Cardiac muscle cell (in vitro differentiated cells and primary cell): ENCODE measurements around the gene MTHFR. TPM values are rescaled to one million over a fixed set of nuclear protein-coding genes. Genes with fewer than 3 reads are reported as not detected.

Source experiments
- DNase-seq, 2 donors: peaks; one replicate each; pipeline versions ENCODE4 v3.0.0 to v3.0.0-alpha.2; 2010 to 2017; ENCODE audit warnings: low read depth in 1 of 2, low spot score in 1 of 2
- H3K27ac ChIP-seq: fragments of 200-600 bp; sonication (generic); 2 replicates; pipeline ENCODE4 v1.5.1; 2016
- H3K27me3 ChIP-seq: fragments of 200-600 bp; sonication (generic); 2 replicates; pipeline ENCODE4 v1.6.0; 2016; ENCODE audit warnings: control low read depth
- H3K36me3 ChIP-seq: fragments of 200-600 bp; sonication (generic); 2 replicates; pipeline ENCODE4 v1.5.1; 2016; ENCODE audit warnings: control low read depth
- H3K4me1 ChIP-seq: fragments of 200-600 bp; sonication (generic); 2 replicates; pipeline ENCODE4 v1.8.1; 2017; ENCODE audit warnings: low read depth, mild to moderate bottlenecking, mixed run types
- H3K4me3 ChIP-seq: fragments of 200-600 bp; sonication (generic); 2 replicates; pipeline ENCODE4 v1.5.1; 2016; ENCODE audit warnings: mild to moderate bottlenecking
- H3K9me3 ChIP-seq: fragments of 200-600 bp; sonication (generic); 2 replicates; pipeline ENCODE4 v1.5.1; 2017; ENCODE audit warnings: low read depth, mild to moderate bottlenecking, control low read depth
- CTCF ChIP-seq: IDR thresholded peaks from 2 replicates; pipeline ENCODE4 v1.5.1; 2012; ENCODE audit warnings: low read depth, mild to moderate bottlenecking, low read length
- polyA plus RNA-seq: library from polyadenylated mRNA; unstranded; fragments of >200 nt; fragmentation: Nextera tagmentation; extraction: Ambion mirVana; gene quantifications from 2 replicates; pipeline ENCODE4 v1.2.1, GENCODE V29; 2016
- total RNA-seq: library from RNA; depleted of rRNA; stranded (reverse); fragments of >200 nt; gene quantifications from 2 replicates; pipeline ENCODE4 v1.2.3, GENCODE V29; 2016

MTHFR gene
- total and polyA plus RNA-seq, 2 experiments from 2014 or later, result 37.5 to 64.0 TPM

DNA sequence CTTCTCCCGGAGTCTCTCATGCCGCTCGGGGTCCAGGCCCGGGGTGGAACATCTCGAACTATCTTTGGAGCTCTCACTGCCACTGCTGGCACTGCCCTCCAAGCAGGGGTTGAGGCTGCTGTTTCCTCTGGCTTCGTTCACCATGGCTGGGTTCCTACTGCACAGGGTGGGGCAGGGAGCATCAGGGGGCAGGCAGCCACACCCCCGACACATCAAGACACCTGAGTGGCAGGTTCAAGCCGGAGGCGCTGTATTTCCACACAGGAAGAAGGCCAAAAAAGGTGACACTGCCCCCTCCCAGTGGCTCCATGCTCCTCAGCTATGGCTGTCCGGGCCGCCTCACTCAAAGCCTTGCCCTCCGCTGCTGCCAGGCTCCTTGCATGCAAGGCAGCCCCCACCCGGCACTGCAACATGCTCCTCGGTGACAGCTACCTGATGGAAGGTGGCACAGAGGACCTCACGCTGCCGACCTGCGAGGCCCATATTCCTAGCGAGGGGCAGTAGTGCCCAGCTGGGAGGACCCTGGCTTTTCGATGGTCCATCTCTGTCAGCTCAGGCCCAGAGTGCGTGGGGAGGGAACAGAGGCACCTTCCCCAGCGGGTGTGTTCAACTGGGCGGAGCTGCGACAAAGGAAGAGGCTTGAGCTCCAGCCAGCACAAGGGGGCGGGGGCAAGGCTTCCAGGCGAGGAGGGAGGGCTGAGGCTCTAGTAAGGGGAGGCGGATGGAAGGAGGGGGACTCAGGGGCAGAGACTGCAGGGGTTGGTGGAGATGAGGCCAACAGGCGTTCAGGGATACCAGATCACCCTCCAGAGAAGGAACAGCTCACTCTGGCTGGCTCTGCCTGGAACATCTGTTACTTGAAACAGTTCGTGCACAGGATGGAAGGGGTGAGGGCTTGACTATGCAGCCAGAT is 2.5 kb downstream of the MTHFR start:
- peaks cover 17% of the 10 kb centered on the region for H3K36me3 ChIP-seq
- no peaks in the 10 kb centered on the region for H3K9me3 ChIP-seq
- no peaks in the 10 kb centered on the region for H3K27me3 ChIP-seq
- H3K4me1 ChIP-seq, result peaks cover 27% of the 10 kb centered on the region
- peak overlapping the region; percentile 95 for H3K27ac ChIP-seq
- peak; percentile 96 to 99 for DNase-seq
- TF ChIP-seq CTCF, result no peak
- H3K4me3 ChIP-seq, result peak overlapping the region; percentile 23

DNA sequence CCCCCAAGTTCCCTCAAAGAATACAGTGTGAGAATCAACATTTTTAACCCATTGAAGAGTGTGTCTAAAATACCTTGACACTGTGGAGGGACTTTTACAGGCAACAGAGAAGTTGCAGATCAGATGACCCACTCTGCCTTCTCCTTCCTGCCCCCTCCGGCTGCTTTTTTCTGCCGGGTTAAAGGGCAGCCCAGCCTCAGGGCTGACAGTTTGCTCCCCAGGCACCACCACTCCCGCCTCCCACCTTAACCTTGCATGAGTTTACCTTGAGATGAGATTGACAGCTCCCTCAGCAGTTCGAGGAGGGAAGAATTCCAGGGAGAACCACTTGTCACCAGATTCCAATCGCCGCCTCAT is 3.2 kb downstream of the MTHFR start:
- no peaks in the 10 kb centered on the region for H3K9me3 ChIP-seq
- peak in 1 of 2 donors; percentile 34 for DNase-seq
- peaks cover 27% of the 10 kb centered on the region for H3K4me1 ChIP-seq
- H3K27me3 ChIP-seq, result no peaks in the 10 kb centered on the region
- H3K36me3 ChIP-seq, result peaks cover 20% of the 10 kb centered on the region
- H3K4me3 ChIP-seq, result peak overlapping the region; percentile 23
- H3K27ac ChIP-seq, result peak overlapping the region; percentile 95
- TF ChIP-seq CTCF, result no peak

- Histone ChIP-seq H3K36me3 (peaks cover 17% of the 10 kb centered on the region), H3K4me3 (no peak overlapping the region), H3K27me3 (no peaks in the 10 kb centered on the region), H3K9me3 (no peaks in the 10 kb centered on the region), H3K4me1 (peaks cover 19% of the 10 kb centered on the region), H3K27ac (peak overlapping the region; percentile 19)
- no peak for DNase-seq
- TF ChIP-seq CTCF, result no peak
These were observed 4.9 kb downstream of the MTHFR start for GRCh38 chr1:11800756-11801433.

GRCh38 chr1:11800391-11800755 is 5.4 kb downstream of the MTHFR start:
- TF ChIP-seq CTCF, result no peak
- Histone ChIP-seq H3K4me3 (no peak overlapping the region), H3K36me3 (peaks cover 22% of the 10 kb centered on the region), H3K27me3 (no peaks in the 10 kb centered on the region), H3K27ac (peak overlapping the region; percentile 19), H3K9me3 (no peaks in the 10 kb centered on the region), H3K4me1 (peaks cover 19% of the 10 kb centered on the region)
- DNase-seq, result no peak

DNA sequence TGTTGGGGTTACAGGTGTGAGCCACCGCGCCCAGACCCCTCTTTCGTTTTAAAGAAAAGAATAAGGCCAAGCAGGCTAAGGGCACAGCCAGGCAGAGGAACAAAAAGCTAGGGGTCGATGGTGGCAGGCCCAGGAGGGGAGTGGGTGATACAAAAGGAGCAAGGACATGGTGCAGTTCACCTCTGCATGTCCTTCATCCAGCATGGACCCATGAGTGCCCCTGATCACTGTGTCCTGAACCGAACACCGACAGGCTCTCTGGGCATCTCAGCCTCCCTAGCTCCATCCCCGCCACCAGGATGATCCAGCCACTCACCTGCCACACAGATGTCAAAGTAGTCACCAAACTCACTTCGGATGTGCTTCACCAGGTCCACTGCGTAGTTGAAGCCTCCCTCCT is 5.9 kb downstream of the MTHFR start:
- Histone ChIP-seq H3K4me3 (no peak overlapping the region), H3K9me3 (no peaks in the 10 kb centered on the region), H3K27ac (no peak overlapping the region), H3K36me3 (peaks cover 22% of the 10 kb centered on the region), H3K4me1 (peaks cover 19% of the 10 kb centered on the region), H3K27me3 (no peaks in the 10 kb centered on the region)
- no peak for TF ChIP-seq CTCF
- no peak for DNase-seq
